ENCODE data around the gene PLXNB2.
A peak's percentile ranks its signal among the peaks of the same experiment; 100 is the strongest.

The PLXNB2 gene

DNA sequence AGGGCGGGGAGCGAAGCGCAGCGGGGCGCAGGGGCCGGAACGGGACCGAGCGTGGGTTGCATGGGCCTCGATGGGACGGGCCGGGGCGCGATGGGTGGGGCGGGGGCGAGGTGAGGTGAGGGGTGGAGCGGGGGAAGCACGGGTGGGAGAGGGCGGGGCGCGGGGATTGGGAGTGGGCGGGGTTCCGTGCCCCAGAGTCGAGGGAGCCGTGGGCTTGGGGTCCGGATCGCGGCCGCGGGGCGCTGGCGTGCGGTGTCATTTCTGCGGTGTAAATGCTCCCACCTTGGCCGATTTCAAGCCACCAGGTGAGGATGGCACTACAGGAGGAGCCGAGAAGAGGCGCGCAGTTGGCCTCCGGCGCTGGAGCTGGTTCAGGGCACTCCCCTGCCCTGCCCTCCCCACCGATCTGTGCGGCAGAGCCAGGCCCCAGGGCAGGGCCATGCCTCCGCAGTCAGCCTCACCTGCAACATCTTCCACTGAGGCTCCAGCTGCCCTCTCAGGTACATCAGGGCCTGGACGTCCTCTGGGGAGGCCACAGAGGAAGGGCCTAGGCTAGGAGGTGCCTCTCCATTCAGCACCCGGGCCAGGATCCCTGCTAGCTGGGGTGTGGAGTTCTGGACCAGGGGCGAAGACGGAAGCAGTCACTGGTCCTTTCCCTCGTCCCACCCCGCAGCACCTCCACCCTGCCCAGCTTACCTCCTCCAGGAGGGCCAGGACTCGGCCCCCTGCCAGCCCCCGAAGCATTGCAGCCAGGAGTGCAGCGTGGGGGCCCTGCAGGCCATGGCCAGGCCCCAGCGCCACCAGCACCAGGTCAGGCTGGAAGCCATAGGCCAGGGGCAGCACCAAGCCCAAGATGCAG lies 62.0 kb downstream of the PLXNB2 start:
- TF ChIP-seq FOXP2 (optimal IDR thresholded peaks at IDR 0.05; ENCODE audit: borderline replicate concordance, extremely low read depth, extremely low read length, insufficient read depth) (no peak), TAF1 (IDR thresholded peaks at IDR 0.05; ENCODE audit: borderline replicate concordance, insufficient read depth, low read length) (no peak), POLR2AphosphoS5 (IDR thresholded peaks at IDR 0.05; ENCODE audit: low read depth, low read length) (peak; percentile 35), SIN3A (IDR thresholded peaks at IDR 0.05; ENCODE audit: borderline replicate concordance, insufficient read depth, low read length) (no peak)

DNA sequence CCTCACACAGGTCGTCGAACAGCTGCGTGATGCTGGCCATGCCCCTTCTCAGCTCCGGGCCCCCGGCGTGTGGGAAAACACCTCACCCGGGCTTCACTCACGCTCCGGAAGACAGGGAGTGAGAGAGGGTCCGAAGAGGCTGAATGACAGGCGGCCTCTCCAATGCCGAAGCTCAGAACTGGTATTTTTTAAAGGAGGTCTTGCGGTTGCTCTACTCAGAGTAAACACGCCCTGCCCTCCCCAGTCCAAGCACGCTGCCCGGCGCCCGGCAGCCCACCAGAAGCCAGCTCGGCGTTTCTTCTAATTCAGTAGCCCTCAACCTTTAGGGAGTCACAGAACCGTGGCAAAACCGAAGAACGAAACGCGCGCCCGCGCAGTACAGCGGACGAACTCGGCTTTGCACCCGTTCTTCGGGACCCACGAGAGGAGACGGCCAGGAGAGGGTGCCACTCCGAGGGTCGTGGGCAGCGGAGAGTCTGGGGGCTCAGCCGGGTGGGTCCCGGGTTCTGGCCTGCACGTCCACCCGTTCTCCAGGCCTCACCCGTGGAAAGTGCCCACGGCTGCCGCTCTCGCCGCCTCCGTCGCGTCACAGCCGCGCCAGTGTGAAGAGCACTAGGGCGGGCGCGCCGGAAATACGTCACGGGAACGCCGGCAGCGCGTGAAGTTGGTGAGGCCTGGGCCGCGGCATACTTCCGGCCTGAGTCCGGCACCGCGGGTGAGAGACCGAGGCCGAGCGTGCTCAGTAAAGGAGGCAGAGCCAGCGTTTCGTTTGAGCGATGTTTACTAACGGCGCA lies 62.8 kb downstream of the PLXNB2 start, which contains the start of gene TUBGCP6:
Gene TUBGCP6 (minus strand): TSS at position 604 of the 794 bp plus-strand sequence. CDS start 564 bp downstream, at position 40.
- TF ChIP-seq FOXP2 (optimal IDR thresholded peaks at IDR 0.05; ENCODE audit: borderline replicate concordance, extremely low read depth, extremely low read length, insufficient read depth) (no peak), POLR2AphosphoS5 (IDR thresholded peaks at IDR 0.05; ENCODE audit: low read depth, low read length) (peak; percentile 76)

DNA sequence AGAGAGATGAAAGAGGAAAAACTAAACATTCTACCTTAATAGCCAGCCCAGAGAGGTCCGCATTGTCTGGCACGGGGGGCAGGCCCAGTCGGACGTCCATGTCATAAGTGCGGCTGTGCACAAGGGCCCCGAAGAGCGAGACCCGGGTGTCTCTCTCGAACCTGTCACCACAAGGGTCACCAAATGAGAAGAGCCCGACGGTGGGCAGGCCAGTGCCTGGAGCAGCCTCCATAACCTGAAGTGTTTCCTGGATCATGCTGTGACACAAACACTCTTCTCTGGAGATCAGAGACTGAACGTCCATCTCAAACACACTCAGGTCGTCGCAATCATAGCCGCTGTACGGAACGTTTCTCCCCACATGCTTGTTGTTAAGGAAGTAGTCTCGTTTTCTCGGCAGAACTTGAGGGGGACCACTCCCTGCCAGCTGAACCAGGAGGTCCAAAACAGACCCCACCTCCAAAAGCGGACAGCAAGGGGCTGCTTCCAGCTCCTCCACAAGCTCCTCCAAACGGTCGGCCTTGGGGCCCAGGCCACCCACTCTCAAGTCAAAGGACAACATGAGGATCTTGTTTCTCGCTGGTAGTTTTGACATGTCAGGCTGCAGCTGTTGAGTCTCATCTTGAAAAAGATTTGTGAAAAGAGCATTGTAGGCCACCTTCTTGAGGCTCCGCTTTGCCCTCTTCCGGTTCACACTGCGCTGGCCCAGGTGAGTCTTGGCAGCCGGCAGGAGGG lies 63.6 kb downstream of the PLXNB2 start:
- TF ChIP-seq TAF1 (IDR thresholded peaks at IDR 0.05; ENCODE audit: borderline replicate concordance, insufficient read depth, low read length) (no peak), SIN3A (IDR thresholded peaks at IDR 0.05; ENCODE audit: borderline replicate concordance, insufficient read depth, low read length) (no peak), POLR2AphosphoS5 (IDR thresholded peaks at IDR 0.05; ENCODE audit: low read depth, low read length) (no peak), FOXP2 (optimal IDR thresholded peaks at IDR 0.05; ENCODE audit: borderline replicate concordance, extremely low read depth, extremely low read length, insufficient read depth) (no peak)
- TF ChIP-seq, protein P1, sequence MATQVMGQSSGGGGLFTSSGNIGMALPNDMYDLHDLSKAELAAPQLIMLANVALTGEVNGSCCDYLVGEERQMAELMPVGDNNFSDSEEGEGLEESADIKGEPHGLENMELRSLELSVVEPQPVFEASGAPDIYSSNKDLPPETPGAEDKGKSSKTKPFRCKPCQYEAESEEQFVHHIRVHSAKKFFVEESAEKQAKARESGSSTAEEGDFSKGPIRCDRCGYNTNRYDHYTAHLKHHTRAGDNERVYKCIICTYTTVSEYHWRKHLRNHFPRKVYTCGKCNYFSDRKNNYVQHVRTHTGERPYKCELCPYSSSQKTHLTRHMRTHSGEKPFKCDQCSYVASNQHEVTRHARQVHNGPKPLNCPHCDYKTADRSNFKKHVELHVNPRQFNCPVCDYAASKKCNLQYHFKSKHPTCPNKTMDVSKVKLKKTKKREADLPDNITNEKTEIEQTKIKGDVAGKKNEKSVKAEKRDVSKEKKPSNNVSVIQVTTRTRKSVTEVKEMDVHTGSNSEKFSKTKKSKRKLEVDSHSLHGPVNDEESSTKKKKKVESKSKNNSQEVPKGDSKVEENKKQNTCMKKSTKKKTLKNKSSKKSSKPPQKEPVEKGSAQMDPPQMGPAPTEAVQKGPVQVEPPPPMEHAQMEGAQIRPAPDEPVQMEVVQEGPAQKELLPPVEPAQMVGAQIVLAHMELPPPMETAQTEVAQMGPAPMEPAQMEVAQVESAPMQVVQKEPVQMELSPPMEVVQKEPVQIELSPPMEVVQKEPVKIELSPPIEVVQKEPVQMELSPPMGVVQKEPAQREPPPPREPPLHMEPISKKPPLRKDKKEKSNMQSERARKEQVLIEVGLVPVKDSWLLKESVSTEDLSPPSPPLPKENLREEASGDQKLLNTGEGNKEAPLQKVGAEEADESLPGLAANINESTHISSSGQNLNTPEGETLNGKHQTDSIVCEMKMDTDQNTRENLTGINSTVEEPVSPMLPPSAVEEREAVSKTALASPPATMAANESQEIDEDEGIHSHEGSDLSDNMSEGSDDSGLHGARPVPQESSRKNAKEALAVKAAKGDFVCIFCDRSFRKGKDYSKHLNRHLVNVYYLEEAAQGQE (IDR thresholded peaks at IDR 0.05; ENCODE audit: insufficient read depth in 1 of 2, low read depth in 2 of 2, low read length in 2 of 2) = no peak

DNA sequence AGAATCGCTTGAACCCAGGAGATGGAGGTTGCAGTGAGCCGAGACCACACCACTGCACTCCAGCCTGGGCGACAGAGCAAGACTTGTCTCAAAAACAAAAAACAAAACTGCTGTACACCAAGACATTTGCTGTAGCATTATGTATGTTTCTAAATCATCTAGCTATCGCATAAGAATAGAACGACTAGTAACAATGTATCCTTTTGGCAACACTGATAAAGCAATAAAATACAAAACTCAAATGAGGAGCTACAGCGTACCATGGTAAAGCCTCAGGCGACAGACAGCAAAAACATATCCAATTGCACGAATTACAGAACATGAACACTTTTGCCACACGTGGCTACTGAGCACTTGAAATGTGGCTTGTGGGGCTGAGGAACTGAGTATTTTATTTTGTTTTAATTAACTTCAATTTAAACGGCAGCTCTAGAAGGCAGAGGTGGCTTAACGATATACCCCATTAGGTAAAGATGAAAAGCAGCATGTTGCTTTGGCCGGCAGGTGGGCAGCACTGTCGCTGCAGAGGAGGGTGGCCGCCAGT lies 65.0 kb downstream of the PLXNB2 start:
- TF ChIP-seq POLR2AphosphoS5 (IDR thresholded peaks at IDR 0.05; ENCODE audit: low read depth, low read length) = no peak
- no peak for TF ChIP-seq SIN3A (IDR thresholded peaks at IDR 0.05; ENCODE audit: borderline replicate concordance, insufficient read depth, low read length)
- no peak for TF ChIP-seq FOXP2 (optimal IDR thresholded peaks at IDR 0.05; ENCODE audit: borderline replicate concordance, extremely low read depth, extremely low read length, insufficient read depth)
- TF ChIP-seq, protein P1 (IDR thresholded peaks at IDR 0.05; ENCODE audit: insufficient read depth in 1 of 2, low read depth in 2 of 2, low read length in 2 of 2) = no peak

DNA sequence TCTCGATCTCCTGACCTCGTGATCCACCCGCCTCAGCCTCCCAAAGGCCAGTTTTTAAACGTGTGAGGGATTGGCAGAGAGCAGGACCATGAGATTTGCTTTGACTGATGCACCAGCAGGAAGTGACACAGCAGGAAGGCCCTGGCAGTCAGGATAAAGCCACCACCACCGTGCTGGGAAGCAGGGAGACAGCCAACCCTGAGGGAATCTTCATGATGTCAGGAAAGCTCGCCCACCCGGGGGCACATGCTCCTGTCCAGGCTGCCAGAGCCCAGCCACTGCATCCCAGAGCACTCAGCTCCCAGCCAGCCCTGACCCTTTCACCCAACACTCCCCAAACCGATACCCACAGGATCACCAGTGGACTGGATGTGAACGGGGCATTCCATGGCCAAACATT lies 68.7 kb downstream of the PLXNB2 start:
- no peak for TF ChIP-seq FOXP2 (optimal IDR thresholded peaks at IDR 0.05; ENCODE audit: borderline replicate concordance, extremely low read depth, extremely low read length, insufficient read depth)
- TF ChIP-seq TAF1 (IDR thresholded peaks at IDR 0.05; ENCODE audit: borderline replicate concordance, insufficient read depth, low read length) = no peak
- TF ChIP-seq SIN3A (IDR thresholded peaks at IDR 0.05; ENCODE audit: borderline replicate concordance, insufficient read depth, low read length) = no peak
- TF ChIP-seq, protein P1 (IDR thresholded peaks at IDR 0.05; ENCODE audit: insufficient read depth in 1 of 2, low read depth in 2 of 2, low read length in 2 of 2) = no peak
- TF ChIP-seq POLR2AphosphoS5 (IDR thresholded peaks at IDR 0.05; ENCODE audit: low read depth, low read length) = no peak
